Activated T-helper 1 cell treated with anti-CD3 and anti-CD28 coated beads, Interleukin-12 subunit alpha, Interleukin-12 subunit beta, Interleukin-2, Interleukin-4 antibody, amounts not matched to agents 30 ng/mL and 10 ng/mL and 1 ng/mL, durations not matched to agents 14 hours and 24 hours and 36 hours (primary cell): ENCODE data around the gene RNF150. TPM values are rescaled to one million over a fixed set of nuclear protein-coding genes. Genes with fewer than 3 reads are reported as not detected.

Experiments
- DNase-seq: peaks from one replicate; pipeline ENCODE4 v3.0.0; 2021; ENCODE audit warnings: low spot score
- H3K27ac Mint-ChIP-seq: one replicate; pipeline ENCODE4 v1.8.0; 2021; ENCODE audit warnings: mild to moderate bottlenecking, mixed read lengths
- H3K27me3 Mint-ChIP-seq: one replicate; pipeline ENCODE4 v1.8.0; 2022; ENCODE audit warnings: mild to moderate bottlenecking, moderate library complexity, mixed read lengths; ENCODE audit not compliant: insufficient read depth
- H3K36me3 Mint-ChIP-seq: one replicate; pipeline ENCODE4 v1.8.0; 2021; ENCODE audit warnings: low read depth, mixed read lengths
- H3K4me1 Mint-ChIP-seq: one replicate; pipeline ENCODE4 v1.8.0; 2021; ENCODE audit warnings: low read depth, mixed read lengths
- H3K4me3 Mint-ChIP-seq: one replicate; pipeline ENCODE4 v1.8.0; 2021; ENCODE audit warnings: mild to moderate bottlenecking, moderate library complexity, mixed read lengths
- H3K9me3 Mint-ChIP-seq: one replicate; pipeline ENCODE4 v1.8.0; 2021; ENCODE audit warnings: mixed read lengths
- intact Hi-C: fragments of 100-400 bp; cut with micrococcal nuclease; formaldehyde crosslinking; loops from one replicate; pipeline ENCODE4 v1.15.1; 2024
- total RNA-seq: library from RNA; stranded (reverse); gene quantifications from 2 replicates; pipeline ENCODE4 v1.2.3, GENCODE V29; 2022

The RNF150 gene
- total RNA-seq, 1 donor from 2014 or later = not detected

DNA sequence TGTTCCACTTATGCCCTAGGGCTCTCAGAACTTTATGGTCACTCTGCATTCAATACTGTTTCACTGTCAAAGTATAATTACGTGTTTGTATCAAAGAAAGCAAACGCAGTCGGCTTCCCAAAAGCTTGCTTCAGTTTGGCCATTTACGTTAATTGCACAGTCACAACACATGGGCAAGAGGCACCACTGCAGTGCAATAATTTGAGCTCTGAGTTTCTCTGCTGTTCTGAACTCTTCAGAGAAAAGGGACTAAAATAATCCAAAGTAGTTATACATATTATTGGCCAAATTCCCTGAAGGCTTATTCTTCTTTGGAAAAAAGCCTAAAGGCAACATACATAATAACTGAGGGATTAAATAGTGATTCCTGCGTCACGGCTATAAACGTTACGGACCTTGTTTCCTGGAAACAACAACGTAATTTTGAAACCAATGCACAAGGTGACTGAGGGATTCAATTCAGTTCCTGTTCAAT is 51.3 kb downstream of the RNF150 start:
- intact Hi-C loops = no loop called here
- DNase-seq = no peak
- H3K4me3 Mint-ChIP-seq = no peak overlapping the region
- no peaks in the 10 kb centered on the region for H3K36me3 Mint-ChIP-seq
- H3K27ac Mint-ChIP-seq = no peak overlapping the region
- no peaks in the 10 kb centered on the region for H3K27me3 Mint-ChIP-seq
- H3K9me3 Mint-ChIP-seq = no peaks in the 10 kb centered on the region
- no peaks in the 10 kb centered on the region for H3K4me1 Mint-ChIP-seq

DNA sequence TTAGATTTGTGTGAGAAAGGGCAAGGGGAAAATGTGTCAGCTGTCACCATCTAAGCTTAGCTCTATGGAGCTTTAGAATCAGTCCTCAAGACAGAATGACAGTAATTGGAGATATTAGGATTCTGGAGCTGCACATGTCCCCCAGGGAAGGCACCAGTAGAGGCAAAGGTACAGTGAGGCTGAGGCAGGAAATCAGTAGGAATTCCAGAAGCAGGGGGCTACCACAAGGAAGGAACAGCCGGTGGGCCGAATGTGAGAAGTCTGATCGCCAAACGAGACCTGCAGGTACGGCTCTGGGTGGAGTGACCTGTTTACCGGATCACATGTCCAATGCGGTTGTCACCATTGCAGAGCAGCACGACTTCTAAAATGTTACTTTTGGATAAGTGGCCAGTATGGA is 52.6 kb downstream of the RNF150 start:
- Mint-ChIP-seq H3K36me3 (no peaks in the 10 kb centered on the region), H3K27ac (no peak overlapping the region)
- intact Hi-C loops = no loop called here

GRCh38 chr4:141079393-141079930 is 53.8 kb downstream of the RNF150 start:
- no peaks in the 10 kb centered on the region for H3K4me1 Mint-ChIP-seq
- intact Hi-C loops = no loop called here
- DNase-seq = no peak
- H3K9me3 Mint-ChIP-seq = no peaks in the 10 kb centered on the region
- no peak overlapping the region for H3K4me3 Mint-ChIP-seq
- no peaks in the 10 kb centered on the region for H3K27me3 Mint-ChIP-seq
- no peaks in the 10 kb centered on the region for H3K36me3 Mint-ChIP-seq
- H3K27ac Mint-ChIP-seq = no peak overlapping the region

More for the DNA sequence above, 52.6 kb downstream of the RNF150 start:
- no peak overlapping the region for H3K4me3 Mint-ChIP-seq
- H3K9me3 Mint-ChIP-seq = no peaks in the 10 kb centered on the region
- no peaks in the 10 kb centered on the region for H3K4me1 Mint-ChIP-seq
- no peak for DNase-seq
- no peaks in the 10 kb centered on the region for H3K27me3 Mint-ChIP-seq

DNA sequence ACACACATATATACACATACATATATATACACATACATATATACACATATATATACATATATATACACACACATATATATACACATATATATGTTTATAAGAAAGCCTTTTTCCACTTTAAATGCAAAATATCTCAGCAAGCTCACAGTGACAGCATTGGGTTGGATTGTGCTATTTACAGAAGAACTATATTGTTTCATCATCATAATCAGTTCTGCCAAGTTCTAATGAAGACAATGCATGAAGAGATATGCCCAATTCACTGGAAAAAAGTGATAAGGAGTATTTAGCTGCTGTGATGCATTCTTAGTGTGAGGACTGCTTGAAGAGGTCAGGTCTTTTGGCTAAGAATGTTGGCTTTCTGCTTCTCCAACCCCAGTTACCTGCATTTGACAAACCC is 54.4 kb downstream of the RNF150 start:
- intact Hi-C loops = no loop called here
- no peaks in the 10 kb centered on the region for H3K36me3 Mint-ChIP-seq
- H3K27me3 Mint-ChIP-seq = no peaks in the 10 kb centered on the region
- no peak overlapping the region for H3K4me3 Mint-ChIP-seq
- H3K9me3 Mint-ChIP-seq = no peaks in the 10 kb centered on the region
- DNase-seq = no peak
- no peaks in the 10 kb centered on the region for H3K4me1 Mint-ChIP-seq
- no peak overlapping the region for H3K27ac Mint-ChIP-seq

- Mint-ChIP-seq H3K9me3 (no peaks in the 10 kb centered on the region), H3K27me3 (no peaks in the 10 kb centered on the region), H3K4me3 (no peak overlapping the region), H3K4me1 (no peaks in the 10 kb centered on the region), H3K27ac (no peak overlapping the region), H3K36me3 (no peaks in the 10 kb centered on the region)
- intact Hi-C loops = no loop called here
- no peak for DNase-seq
These were observed 55.6 kb downstream of the RNF150 start for GRCh38 chr4:141077611-141078225.

- no peak for DNase-seq
- Mint-ChIP-seq H3K9me3 (no peaks in the 10 kb centered on the region), H3K4me1 (no peaks in the 10 kb centered on the region), H3K4me3 (no peak overlapping the region), H3K36me3 (no peaks in the 10 kb centered on the region), H3K27me3 (no peaks in the 10 kb centered on the region), H3K27ac (no peak overlapping the region)
- intact Hi-C loops = no loop called here
These were observed 57.7 kb downstream of the RNF150 start for GRCh38 chr4:141075553-141075952.

DNA sequence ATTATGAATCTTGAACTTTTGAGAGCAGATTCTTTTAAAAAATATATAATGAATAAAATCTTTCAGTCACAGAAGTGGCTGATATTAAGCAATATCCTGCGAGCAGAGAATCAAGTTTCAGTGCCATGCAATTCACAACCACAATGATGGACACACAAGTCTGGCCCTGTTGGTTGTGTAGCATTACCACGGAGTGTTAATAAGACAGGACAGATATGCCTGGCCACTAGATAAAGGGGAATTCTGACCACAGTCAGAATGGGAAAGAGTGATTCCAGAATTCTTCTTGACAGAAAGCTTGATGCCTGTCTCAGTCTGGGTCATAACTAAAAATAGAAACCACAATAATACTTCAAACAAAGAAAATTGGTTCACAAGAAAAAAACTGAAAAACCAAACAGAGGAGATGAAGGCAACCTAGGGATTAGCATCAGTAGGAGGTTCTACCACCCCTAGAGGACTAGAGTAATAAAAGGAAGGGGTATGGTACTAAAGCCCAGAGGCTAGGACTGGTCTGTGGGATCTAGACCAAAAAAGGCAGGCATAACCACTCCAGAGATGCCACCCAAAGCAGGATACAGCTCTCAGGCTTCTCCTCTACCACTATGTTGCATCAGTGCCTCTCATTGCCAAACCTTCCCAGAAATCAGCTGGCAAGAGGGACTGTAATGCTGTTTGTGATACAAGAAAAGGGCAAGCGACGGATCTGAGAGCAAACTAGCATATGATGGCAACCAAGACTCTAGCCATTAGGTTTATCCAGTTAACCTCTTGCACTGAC is 59.0 kb downstream of the RNF150 start:
- H3K27me3 Mint-ChIP-seq = no peaks in the 10 kb centered on the region
- no peaks in the 10 kb centered on the region for H3K4me1 Mint-ChIP-seq

GRCh38 chr4:141066690-141067089 is 66.6 kb downstream of the RNF150 start:
- intact Hi-C loops = no loop called here
- no peaks in the 10 kb centered on the region for H3K27me3 Mint-ChIP-seq
- DNase-seq = no peak
- no peak overlapping the region for H3K4me3 Mint-ChIP-seq
- no peaks in the 10 kb centered on the region for H3K4me1 Mint-ChIP-seq
- H3K27ac Mint-ChIP-seq = no peak overlapping the region
- no peaks in the 10 kb centered on the region for H3K36me3 Mint-ChIP-seq
- H3K9me3 Mint-ChIP-seq = no peaks in the 10 kb centered on the region

More for the DNA sequence above, 59.0 kb downstream of the RNF150 start:
- H3K9me3 Mint-ChIP-seq = no peaks in the 10 kb centered on the region
- intact Hi-C loops = no loop called here
- no peaks in the 10 kb centered on the region for H3K36me3 Mint-ChIP-seq
- H3K4me3 Mint-ChIP-seq = no peak overlapping the region
- no peak for DNase-seq
- H3K27ac Mint-ChIP-seq = no peak overlapping the region

GRCh38 chr4:141065872-141066271 is 67.4 kb downstream of the RNF150 start:
- intact Hi-C loops = no loop called here
- Mint-ChIP-seq H3K9me3 (no peaks in the 10 kb centered on the region), H3K27ac (no peak overlapping the region), H3K4me3 (no peak overlapping the region), H3K27me3 (no peaks in the 10 kb centered on the region), H3K36me3 (no peaks in the 10 kb centered on the region), H3K4me1 (no peaks in the 10 kb centered on the region)
- DNase-seq = no peak

DNA sequence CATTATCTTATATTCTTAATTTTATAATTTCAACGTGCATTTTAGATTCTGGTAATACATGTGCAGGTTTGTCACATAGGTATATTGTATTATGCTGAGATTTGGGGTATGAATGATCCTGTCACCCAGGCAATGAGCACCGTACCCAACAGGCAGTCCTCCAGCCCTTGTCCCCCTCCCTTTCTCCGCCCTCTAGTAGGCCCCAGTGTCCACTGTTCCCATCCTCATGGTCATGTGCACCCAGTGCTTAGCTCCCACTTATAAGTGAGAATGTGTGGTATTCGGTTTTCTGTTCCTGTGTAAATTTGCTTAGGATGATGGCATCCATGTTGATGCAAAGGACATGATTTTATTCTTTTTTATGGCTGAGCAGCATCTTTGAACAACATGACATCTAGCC is 70.6 kb downstream of the RNF150 start:
- no peak overlapping the region for H3K4me3 Mint-ChIP-seq
- H3K36me3 Mint-ChIP-seq = no peaks in the 10 kb centered on the region
- no peaks in the 10 kb centered on the region for H3K4me1 Mint-ChIP-seq
- no peak overlapping the region for H3K27ac Mint-ChIP-seq
- no peaks in the 10 kb centered on the region for H3K9me3 Mint-ChIP-seq
- no peaks in the 10 kb centered on the region for H3K27me3 Mint-ChIP-seq
- intact Hi-C loops = no loop called here
- DNase-seq = no peak

DNA sequence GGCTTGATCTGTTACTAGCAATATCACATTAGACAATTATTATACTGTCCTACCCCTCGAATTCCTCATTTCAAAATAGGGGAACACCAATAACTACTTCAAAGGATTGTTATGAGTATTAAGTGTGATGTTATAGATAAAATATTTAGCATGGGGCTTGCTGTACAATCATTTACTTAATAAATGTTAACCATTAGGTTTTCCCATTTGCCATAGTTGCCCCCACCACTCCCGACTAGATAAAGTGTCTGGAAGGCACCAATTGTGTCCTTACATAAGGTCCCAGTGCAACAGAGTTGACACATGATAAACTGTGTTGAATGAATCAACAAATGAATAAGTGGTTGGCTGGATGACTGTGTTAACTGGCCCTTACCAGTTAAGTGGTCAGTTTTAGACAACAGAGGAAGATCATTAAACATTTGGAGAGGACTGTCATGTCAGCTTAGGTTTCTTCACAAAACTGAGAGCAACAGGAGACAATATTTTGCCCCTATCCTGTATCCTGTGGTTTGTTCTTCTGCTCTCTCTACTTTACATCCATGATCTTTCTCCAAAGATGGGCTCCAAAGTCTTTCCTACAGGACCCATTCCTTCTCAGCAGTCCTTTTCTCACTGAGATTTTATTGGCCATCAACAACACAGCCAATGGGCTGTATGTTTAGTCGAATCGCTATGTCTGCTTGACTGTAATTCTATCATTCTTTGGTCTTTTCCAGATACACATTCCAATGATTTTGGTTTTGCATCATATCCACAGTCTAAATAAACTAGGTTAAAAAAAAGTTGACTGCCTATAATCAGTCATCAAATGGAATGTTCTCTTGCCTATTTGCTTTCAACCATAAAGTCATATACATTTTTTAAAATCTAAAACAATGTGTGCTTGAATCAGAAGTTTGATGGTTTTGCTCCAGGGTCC is 74.4 kb downstream of the RNF150 start:
- Mint-ChIP-seq H3K4me1 (no peaks in the 10 kb centered on the region), H3K27me3 (peaks cover 2% of the 10 kb centered on the region), H3K9me3 (no peaks in the 10 kb centered on the region), H3K27ac (no peak overlapping the region), H3K4me3 (no peak overlapping the region), H3K36me3 (no peaks in the 10 kb centered on the region)
- intact Hi-C loops = no loop called here
- no peak for DNase-seq

- Mint-ChIP-seq H3K9me3 (no peaks in the 10 kb centered on the region), H3K4me3 (no peak overlapping the region), H3K4me1 (no peaks in the 10 kb centered on the region), H3K27ac (no peak overlapping the region), H3K27me3 (peaks cover 2% of the 10 kb centered on the region), H3K36me3 (no peaks in the 10 kb centered on the region)
- intact Hi-C loops = no loop called here
- DNase-seq = no peak
These were observed 75.7 kb downstream of the RNF150 start for GRCh38 chr4:141057582-141057981.
